SK-N-SH (cell line): Measurements from ENCODE around the gene FDXR. TPM values are rescaled to one million over a fixed set of nuclear protein-coding genes. Genes with fewer than 3 reads are reported as not detected.

Experiments
- CTCF ChIA-PET: fragments of 300-600, 350-600 bp; formaldehyde crosslinking; extraction: SDS; loops from one replicate; lab custom pipeline; 2021; lab: Yijun Ruan, JAX
- POLR2A ChIA-PET: fragments of 350-600 bp; sonication (Branson Sonifier 250); formaldehyde crosslinking; extraction: SDS; loops from one replicate; lab custom pipeline; 2020; ENCODE audit warnings: antibody characterized with exemption, inconsistent platforms; lab: Yijun Ruan, JAX
- DNase-seq: peaks from one replicate; pipeline ENCODE4 v3.0.0; 2012
- H2AFZ ChIP-seq: fragments of 200-600 bp; sonication (generic); 2 replicates; pipeline ENCODE4 v1.8.1; 2016; ENCODE audit warnings: antibody characterized with exemption, mild to moderate bottlenecking, low read depth
- H3F3A ChIP-seq: fragments of 200-600 bp; sonication (generic); replicated peaks from 2 replicates; pipeline ENCODE3; 2016; ENCODE audit warnings: antibody characterized with exemption, mild to moderate bottlenecking; ENCODE audit not compliant: insufficient read depth
- H3K27ac ChIP-seq, 2 experiments: fragments of 200-500 bp in 1 of 2; fragments of 200-600 bp in 1 of 2; sonication (Bioruptor generic) in 1 of 2; sonication (generic), shearing (Covaris generic) in 1 of 2; 2 replicates each; pipeline versions ENCODE4 v1.5.1 to v1.6.1; 2014 to 2016; ENCODE audit warnings: low read depth in 2 of 2, inconsistent platforms in 1 of 2, low read length in 1 of 2, mild to moderate bottlenecking in 1 of 2, mixed read lengths in 1 of 2
- H3K27me3 ChIP-seq: fragments of 200-600 bp; sonication (generic), shearing (Covaris generic); 2 replicates; pipeline ENCODE4 v1.6.1; 2016; ENCODE audit warnings: mixed run types; ENCODE audit not compliant: insufficient read depth
- H3K36me3 ChIP-seq, 2 experiments: fragments of 200-500 bp in 1 of 2; fragments of 200-600 bp in 1 of 2; sonication (Bioruptor generic) in 1 of 2; sonication (generic) in 1 of 2; replicated peaks in 1 of 2; 2 replicates each; pipeline versions ENCODE3 to v1.5.1; 2014 to 2016; ENCODE audit warnings: low read length in 1 of 2, mild to moderate bottlenecking in 1 of 2; ENCODE audit not compliant: insufficient read depth in 2 of 2, control insufficient read depth in 1 of 2
- H3K4me1 ChIP-seq, 2 experiments: fragments of 200-500 bp in 1 of 2; fragments of 200-600 bp in 1 of 2; sonication (Bioruptor generic) in 1 of 2; sonication (generic), shearing (Covaris generic) in 1 of 2; 2 replicates each; pipeline versions ENCODE4 v1.5.1 to v1.6.1; 2014 to 2016; ENCODE audit warnings: low read depth in 1 of 2, low read length in 1 of 2, mixed run types in 1 of 2; ENCODE audit not compliant: insufficient read depth in 2 of 2, control insufficient read depth in 1 of 2
- H3K4me2 ChIP-seq: fragments of 200-600 bp; sonication (generic), shearing (Covaris generic); 2 replicates; pipeline ENCODE4 v1.6.1; 2017; ENCODE audit warnings: mixed run types
- H3K4me3 ChIP-seq, 2 experiments: fragments of 200-500 bp in 1 of 2; fragments of 200-600 bp in 1 of 2; sonication (Bioruptor generic) in 1 of 2; sonication (generic), shearing (Covaris generic) in 1 of 2; 2 replicates each; pipeline versions ENCODE4 v1.5.1 to v1.8.1; 2014 to 2016; ENCODE audit warnings: low read depth in 2 of 2, inconsistent platforms in 1 of 2, low read length in 1 of 2, mild to moderate bottlenecking in 1 of 2, mixed read lengths in 1 of 2, moderate library complexity in 1 of 2
- H3K79me2 ChIP-seq: fragments of 200-600 bp; sonication (generic); 2 replicates; pipeline ENCODE4 v1.8.1; 2017; ENCODE audit warnings: mild to moderate bottlenecking; ENCODE audit not compliant: insufficient read depth
- H3K9ac ChIP-seq: fragments of 200-600 bp; sonication (generic); 2 replicates; pipeline ENCODE4 v1.6.1; 2017; ENCODE audit warnings: mixed run types
- H3K9me2 ChIP-seq: fragments of 200-600 bp; sonication (generic); 2 replicates; pipeline ENCODE4 v1.6.1; 2017; ENCODE audit warnings: mixed run types
- H3K9me3 ChIP-seq: fragments of 200-600 bp; sonication (generic); 2 replicates; pipeline ENCODE4 v1.6.1; 2017; ENCODE audit warnings: mixed run types, mild to moderate bottlenecking, moderate library complexity
- H4K20me1 ChIP-seq: fragments of 200-600 bp; sonication (generic); 2 replicates; pipeline ENCODE4 v1.6.1; 2017; ENCODE audit warnings: mild to moderate bottlenecking, mixed run types; ENCODE audit not compliant: insufficient read depth
- FOXJ3 ChIP-seq: sonication (generic); formaldehyde crosslinking; IDR thresholded peaks from 2 replicates; pipeline ENCODE4 v1.5.1; 2020; ENCODE audit warnings: mild to moderate bottlenecking, missing genetic modification reagents
- FOXM1 ChIP-seq: IDR thresholded peaks from 2 replicates; pipeline ENCODE4 v1.4.0; 2012; ENCODE audit warnings: low read depth, mild to moderate bottlenecking
- GATA2 ChIP-seq: sonication (generic); formaldehyde crosslinking; IDR thresholded peaks from 2 replicates; pipeline ENCODE4 v1.5.0; 2020; ENCODE audit warnings: mild to moderate bottlenecking, missing genetic modification reagents
- JUND ChIP-seq: IDR thresholded peaks from 2 replicates; pipeline ENCODE4 v1.4.0; 2012
- NRF1 ChIP-seq: IDR thresholded peaks from 2 replicates; pipeline ENCODE4 v1.6.1; 2012; ENCODE audit warnings: low read depth, mild to moderate bottlenecking, low read length
- RXRA ChIP-seq: IDR thresholded peaks from 2 replicates; pipeline ENCODE4 v1.4.0; 2012; ENCODE audit warnings: low read depth, mild to moderate bottlenecking, borderline replicate concordance
- TCF12 ChIP-seq: IDR thresholded peaks from 2 replicates; pipeline ENCODE4 v1.4.0; 2012
- TEAD4 ChIP-seq: IDR thresholded peaks from 2 replicates; pipeline ENCODE4 v1.4.0; 2012; ENCODE audit warnings: mild to moderate bottlenecking, borderline replicate concordance; ENCODE audit not compliant: insufficient read depth
- YY1 ChIP-seq: IDR thresholded peaks from 2 replicates; pipeline ENCODE4 v1.4.0; 2012; ENCODE audit warnings: low read depth, mild to moderate bottlenecking
- WGBS: methylation state at CpG from one replicate; pipeline ENCODE4 v1.1.6; 2017; ENCODE audit warnings: low lambda C conversion rate; 5-methylcytosine and 5-hydroxymethylcytosine counted together
- polyA plus RNA-seq, 3 experiments: library from polyadenylated mRNA; depleted of rRNA; stranded (reverse); fragments of >200 nt; gene quantifications; 2 replicates each; pipeline ENCODE4 v1.2.3, GENCODE V29; 2012
- TF ChIP-seq, protein P1 (sequence below): IDR thresholded peaks from 2 replicates; pipeline ENCODE4 v1.6.1; 2012; ENCODE audit warnings: mild to moderate bottlenecking, low read depth, low read length, moderate library complexity
- TF ChIP-seq, protein P2 (sequence below): IDR thresholded peaks from 2 replicates; pipeline ENCODE4 v1.4.0; 2012; ENCODE audit warnings: low read depth, borderline replicate concordance
- TF ChIP-seq, protein P3 (sequence below): fragments of 150-350 bp; IDR thresholded peaks from 2 replicates; pipeline ENCODE4 v1.6.1; 2017; ENCODE audit warnings: antibody characterized with exemption, low read length, low read depth, borderline replicate concordance
- TF ChIP-seq, protein P4 (sequence below): IDR thresholded peaks from 2 replicates; pipeline ENCODE4 v1.4.0; 2012; ENCODE audit warnings: low read depth, borderline replicate concordance

Gene FDXR
- polyA plus RNA-seq, 1 of the 3 experiments (the other 2 are of a cell fraction), result 86.7 TPM

DNA sequence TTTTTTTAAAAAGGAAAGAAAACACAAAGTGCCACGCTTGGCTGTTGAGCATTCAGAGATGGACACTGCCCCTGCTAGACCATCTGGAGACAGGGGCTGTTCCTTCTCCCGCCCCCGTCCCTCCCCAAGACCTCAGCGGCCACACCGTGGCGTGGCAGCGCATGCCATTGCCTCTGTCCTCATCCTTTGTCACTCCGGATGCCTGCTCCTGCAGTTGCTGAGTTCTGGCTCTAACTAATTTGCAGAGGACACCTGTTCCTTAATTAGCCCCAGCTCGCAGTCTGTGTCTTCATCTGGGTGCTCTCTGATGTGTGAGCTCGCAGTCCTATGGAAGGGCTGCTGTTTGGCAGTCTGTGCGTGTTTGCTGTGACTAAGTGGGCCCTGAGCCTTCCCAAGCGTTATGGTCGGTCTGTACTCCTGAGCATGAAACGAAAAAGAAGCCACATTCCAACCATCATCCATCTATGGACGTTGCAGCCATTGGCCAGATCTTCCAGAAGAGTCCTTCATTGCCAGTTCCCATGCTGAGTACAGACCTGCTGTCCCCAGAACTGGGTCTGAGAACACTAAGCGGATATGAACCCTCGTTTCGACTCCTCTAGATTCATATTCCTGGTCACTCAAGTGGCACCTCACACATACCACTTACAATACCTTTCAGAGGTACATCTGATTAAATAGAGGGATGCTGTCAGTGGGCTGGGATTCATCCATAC, 55.7 kb downstream of the FDXR start:
- Histone ChIP-seq H2AFZ (no peak overlapping the region), H3K79me2 (no peaks in the 10 kb centered on the region), H3K4me1 (no peaks in the 10 kb centered on the region; a peak in 1 of 4 replicates), H3K4me3 (no peak overlapping the region), H3K36me3 (peaks cover 0 to 33% of the 10 kb centered on the region in 2 experiments), H3K9me2 (no peaks in the 10 kb centered on the region)
- POLR2A ChIA-PET, result interaction anchor here (0.6 kb wide), 1 partner anchor 182 kb away, joined by 6 read pairs; no protein-coding TSS in a partner anchor
- CTCF ChIA-PET, result interaction anchor here (1.1 to 98.1 kb wide), 3 partner anchors 10 to 43 kb away, joined by 3 to 3869 read pairs (median 74); partner anchors contain the start of genes FDXR and GRIN2C
- 87% methylated on average over 16 of the region's 18 CpGs for whole genome bisulfite sequencing
- TF ChIP-seq GATA2 (CRISPR knock-in tag) (no peak), TEAD4 (no peak), RXRA (no peak), NRF1 (no peak), FOXM1 (no peak), JUND (no peak), TCF12 (no peak), YY1 (no peak), FOXJ3 (CRISPR knock-in tag) (no peak)
- TF ChIP-seq, protein P1, sequence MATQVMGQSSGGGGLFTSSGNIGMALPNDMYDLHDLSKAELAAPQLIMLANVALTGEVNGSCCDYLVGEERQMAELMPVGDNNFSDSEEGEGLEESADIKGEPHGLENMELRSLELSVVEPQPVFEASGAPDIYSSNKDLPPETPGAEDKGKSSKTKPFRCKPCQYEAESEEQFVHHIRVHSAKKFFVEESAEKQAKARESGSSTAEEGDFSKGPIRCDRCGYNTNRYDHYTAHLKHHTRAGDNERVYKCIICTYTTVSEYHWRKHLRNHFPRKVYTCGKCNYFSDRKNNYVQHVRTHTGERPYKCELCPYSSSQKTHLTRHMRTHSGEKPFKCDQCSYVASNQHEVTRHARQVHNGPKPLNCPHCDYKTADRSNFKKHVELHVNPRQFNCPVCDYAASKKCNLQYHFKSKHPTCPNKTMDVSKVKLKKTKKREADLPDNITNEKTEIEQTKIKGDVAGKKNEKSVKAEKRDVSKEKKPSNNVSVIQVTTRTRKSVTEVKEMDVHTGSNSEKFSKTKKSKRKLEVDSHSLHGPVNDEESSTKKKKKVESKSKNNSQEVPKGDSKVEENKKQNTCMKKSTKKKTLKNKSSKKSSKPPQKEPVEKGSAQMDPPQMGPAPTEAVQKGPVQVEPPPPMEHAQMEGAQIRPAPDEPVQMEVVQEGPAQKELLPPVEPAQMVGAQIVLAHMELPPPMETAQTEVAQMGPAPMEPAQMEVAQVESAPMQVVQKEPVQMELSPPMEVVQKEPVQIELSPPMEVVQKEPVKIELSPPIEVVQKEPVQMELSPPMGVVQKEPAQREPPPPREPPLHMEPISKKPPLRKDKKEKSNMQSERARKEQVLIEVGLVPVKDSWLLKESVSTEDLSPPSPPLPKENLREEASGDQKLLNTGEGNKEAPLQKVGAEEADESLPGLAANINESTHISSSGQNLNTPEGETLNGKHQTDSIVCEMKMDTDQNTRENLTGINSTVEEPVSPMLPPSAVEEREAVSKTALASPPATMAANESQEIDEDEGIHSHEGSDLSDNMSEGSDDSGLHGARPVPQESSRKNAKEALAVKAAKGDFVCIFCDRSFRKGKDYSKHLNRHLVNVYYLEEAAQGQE, result no peak
- TF ChIP-seq, protein P2, sequence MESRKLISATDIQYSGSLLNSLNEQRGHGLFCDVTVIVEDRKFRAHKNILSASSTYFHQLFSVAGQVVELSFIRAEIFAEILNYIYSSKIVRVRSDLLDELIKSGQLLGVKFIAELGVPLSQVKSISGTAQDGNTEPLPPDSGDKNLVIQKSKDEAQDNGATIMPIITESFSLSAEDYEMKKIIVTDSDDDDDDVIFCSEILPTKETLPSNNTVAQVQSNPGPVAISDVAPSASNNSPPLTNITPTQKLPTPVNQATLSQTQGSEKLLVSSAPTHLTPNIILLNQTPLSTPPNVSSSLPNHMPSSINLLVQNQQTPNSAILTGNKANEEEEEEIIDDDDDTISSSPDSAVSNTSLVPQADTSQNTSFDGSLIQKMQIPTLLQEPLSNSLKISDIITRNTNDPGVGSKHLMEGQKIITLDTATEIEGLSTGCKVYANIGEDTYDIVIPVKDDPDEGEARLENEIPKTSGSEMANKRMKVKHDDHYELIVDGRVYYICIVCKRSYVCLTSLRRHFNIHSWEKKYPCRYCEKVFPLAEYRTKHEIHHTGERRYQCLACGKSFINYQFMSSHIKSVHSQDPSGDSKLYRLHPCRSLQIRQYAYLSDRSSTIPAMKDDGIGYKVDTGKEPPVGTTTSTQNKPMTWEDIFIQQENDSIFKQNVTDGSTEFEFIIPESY, result no peak
- TF ChIP-seq, protein P3, sequence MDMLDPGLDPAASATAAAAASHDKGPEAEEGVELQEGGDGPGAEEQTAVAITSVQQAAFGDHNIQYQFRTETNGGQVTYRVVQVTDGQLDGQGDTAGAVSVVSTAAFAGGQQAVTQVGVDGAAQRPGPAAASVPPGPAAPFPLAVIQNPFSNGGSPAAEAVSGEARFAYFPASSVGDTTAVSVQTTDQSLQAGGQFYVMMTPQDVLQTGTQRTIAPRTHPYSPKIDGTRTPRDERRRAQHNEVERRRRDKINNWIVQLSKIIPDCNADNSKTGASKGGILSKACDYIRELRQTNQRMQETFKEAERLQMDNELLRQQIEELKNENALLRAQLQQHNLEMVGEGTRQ, result no peak
- TF ChIP-seq, protein P4, sequence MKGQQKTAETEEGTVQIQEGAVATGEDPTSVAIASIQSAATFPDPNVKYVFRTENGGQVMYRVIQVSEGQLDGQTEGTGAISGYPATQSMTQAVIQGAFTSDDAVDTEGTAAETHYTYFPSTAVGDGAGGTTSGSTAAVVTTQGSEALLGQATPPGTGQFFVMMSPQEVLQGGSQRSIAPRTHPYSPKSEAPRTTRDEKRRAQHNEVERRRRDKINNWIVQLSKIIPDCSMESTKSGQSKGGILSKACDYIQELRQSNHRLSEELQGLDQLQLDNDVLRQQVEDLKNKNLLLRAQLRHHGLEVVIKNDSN, result no peak
- TF ChIP-seq, all 33 proteins: peak for 0
- Histone ChIP-seq H3K27ac (no peak overlapping the region), H4K20me1 (no peaks in the 10 kb centered on the region), H3K9ac (no peak overlapping the region), H3K9me3 (no peaks in the 10 kb centered on the region), H3F3A (no peaks in the 10 kb centered on the region), H3K27me3 (no peaks in the 10 kb centered on the region), H3K4me2 (no peak overlapping the region)
- DNase-seq, result no peak
